ENCODE data around the gene RGP1.

The RGP1 gene

DNA sequence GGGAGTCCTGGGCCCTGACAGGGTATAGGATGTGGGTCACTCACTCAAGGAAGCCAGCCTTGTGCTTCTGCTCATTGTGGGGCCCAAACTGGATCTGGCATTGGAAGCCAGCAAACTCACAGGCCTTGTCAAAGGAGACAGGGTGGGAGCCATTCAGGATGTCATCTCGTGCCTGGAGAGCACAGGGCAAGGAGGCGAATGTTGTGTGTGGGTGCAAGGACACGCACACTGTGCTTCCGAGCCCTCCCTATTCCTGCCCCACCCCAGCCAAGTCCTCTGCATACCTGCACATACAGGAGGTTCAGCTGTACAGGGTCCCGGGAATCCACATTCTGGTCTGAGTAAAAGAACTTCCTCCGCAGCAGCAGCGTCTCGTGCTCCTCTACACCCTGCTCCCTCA, 25.2 kb upstream of the RGP1 start:
- no peak overlapping the region for H3K9ac ChIP-seq (ENCODE audit: low read depth, low read length)
- H3K27ac ChIP-seq (ENCODE audit: low read depth, low read length), result no peak overlapping the region
- H3K4me3 ChIP-seq (ENCODE audit: low read depth, low read length), result no peak overlapping the region
- peaks cover 23% of the 10 kb centered on the region for H3K4me1 ChIP-seq (ENCODE audit: control insufficient read depth, insufficient read depth, low read length)
- H3K36me3 ChIP-seq (ENCODE audit: control insufficient read depth, insufficient read depth, low read length), result peaks cover 66% of the 10 kb centered on the region
- no peaks in the 10 kb centered on the region for H3K9me3 ChIP-seq (ENCODE audit: control insufficient read depth, insufficient read depth, low read length)
- no peaks in the 10 kb centered on the region for H3K27me3 ChIP-seq (ENCODE audit: control insufficient read depth, insufficient read depth, low read length)

GRCh38 chr9:35725362-35725761, 23.7 kb upstream of the RGP1 start:
- Histone ChIP-seq H3K9ac (ENCODE audit: low read depth, low read length) (no peak overlapping the region), H3K4me1 (ENCODE audit: control insufficient read depth, insufficient read depth, low read length) (peaks cover 37% of the 10 kb centered on the region)

DNA sequence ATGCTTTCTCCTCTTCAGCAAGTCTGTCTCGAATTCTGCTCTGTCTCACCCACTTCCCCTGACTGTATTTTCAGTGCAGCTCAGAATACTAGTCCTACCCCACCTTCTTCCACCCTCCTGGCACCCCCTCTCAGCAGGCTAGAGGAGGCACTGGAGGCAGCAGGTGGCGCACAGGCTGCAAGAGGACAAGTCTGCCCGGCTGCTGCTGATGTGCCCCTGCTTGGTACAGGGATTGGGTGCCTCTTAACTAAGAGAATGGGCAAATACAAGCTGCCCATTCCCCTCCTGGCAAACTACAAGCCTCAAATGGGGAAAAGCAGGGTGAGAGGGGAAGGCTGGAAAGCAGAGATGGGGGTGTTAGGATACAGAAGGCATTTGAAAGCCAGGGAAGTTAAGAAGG, 22.2 kb upstream of the RGP1 start:
- peak overlapping the region; percentile 51; the same call in 1 of the 2 replicates for H3K4me3 ChIP-seq (ENCODE audit: low read depth, low read length)
- H3K36me3 ChIP-seq (ENCODE audit: control insufficient read depth, insufficient read depth, low read length), result peaks cover 36% of the 10 kb centered on the region
- H3K9me3 ChIP-seq (ENCODE audit: control insufficient read depth, insufficient read depth, low read length), result no peaks in the 10 kb centered on the region
- peaks cover 48% of the 10 kb centered on the region for H3K4me1 ChIP-seq (ENCODE audit: control insufficient read depth, insufficient read depth, low read length)
- H3K27me3 ChIP-seq (ENCODE audit: control insufficient read depth, insufficient read depth, low read length), result no peaks in the 10 kb centered on the region
- no peak overlapping the region for H3K9ac ChIP-seq (ENCODE audit: low read depth, low read length)
- no peak overlapping the region for H3K27ac ChIP-seq (ENCODE audit: low read depth, low read length)

More at GRCh38 chr9:35725362-35725761, 23.7 kb upstream of the RGP1 start:
- Histone ChIP-seq H3K9me3 (ENCODE audit: control insufficient read depth, insufficient read depth, low read length) (no peaks in the 10 kb centered on the region), H3K27ac (ENCODE audit: low read depth, low read length) (no peak overlapping the region), H3K27me3 (ENCODE audit: control insufficient read depth, insufficient read depth, low read length) (no peaks in the 10 kb centered on the region), H3K4me3 (ENCODE audit: low read depth, low read length) (no peak overlapping the region), H3K36me3 (ENCODE audit: control insufficient read depth, insufficient read depth, low read length) (peaks cover 52% of the 10 kb centered on the region)

DNA sequence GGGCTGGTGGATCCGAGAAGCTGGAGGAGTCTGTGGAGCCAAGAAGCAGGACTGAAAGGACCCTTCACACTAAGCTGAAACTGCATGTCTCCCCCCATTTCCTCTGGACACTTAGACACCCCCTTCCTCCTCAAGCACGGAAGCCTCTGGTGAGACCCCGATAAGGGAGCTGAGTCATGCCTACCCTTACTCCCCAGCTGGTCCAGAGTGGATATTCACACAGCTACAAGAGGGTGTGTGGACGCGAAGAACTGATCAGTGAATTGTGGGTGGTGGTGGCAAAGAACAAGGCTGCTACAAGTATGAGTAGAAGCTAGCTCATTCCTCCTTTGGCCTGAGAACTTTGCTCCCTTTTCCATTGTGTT, 21.4 kb upstream of the RGP1 start:
- H3K27me3 ChIP-seq (ENCODE audit: control insufficient read depth, insufficient read depth, low read length), result no peaks in the 10 kb centered on the region
- peaks cover 29% of the 10 kb centered on the region for H3K36me3 ChIP-seq (ENCODE audit: control insufficient read depth, insufficient read depth, low read length)
- peak overlapping the region; percentile 50 for H3K9ac ChIP-seq (ENCODE audit: low read depth, low read length)
- peak overlapping the region; percentile 93 for H3K27ac ChIP-seq (ENCODE audit: low read depth, low read length)
- H3K4me1 ChIP-seq (ENCODE audit: control insufficient read depth, insufficient read depth, low read length), result peaks cover 48% of the 10 kb centered on the region
- H3K4me3 ChIP-seq (ENCODE audit: low read depth, low read length), result peak overlapping the region; percentile 51
- H3K9me3 ChIP-seq (ENCODE audit: control insufficient read depth, insufficient read depth, low read length), result no peaks in the 10 kb centered on the region

DNA sequence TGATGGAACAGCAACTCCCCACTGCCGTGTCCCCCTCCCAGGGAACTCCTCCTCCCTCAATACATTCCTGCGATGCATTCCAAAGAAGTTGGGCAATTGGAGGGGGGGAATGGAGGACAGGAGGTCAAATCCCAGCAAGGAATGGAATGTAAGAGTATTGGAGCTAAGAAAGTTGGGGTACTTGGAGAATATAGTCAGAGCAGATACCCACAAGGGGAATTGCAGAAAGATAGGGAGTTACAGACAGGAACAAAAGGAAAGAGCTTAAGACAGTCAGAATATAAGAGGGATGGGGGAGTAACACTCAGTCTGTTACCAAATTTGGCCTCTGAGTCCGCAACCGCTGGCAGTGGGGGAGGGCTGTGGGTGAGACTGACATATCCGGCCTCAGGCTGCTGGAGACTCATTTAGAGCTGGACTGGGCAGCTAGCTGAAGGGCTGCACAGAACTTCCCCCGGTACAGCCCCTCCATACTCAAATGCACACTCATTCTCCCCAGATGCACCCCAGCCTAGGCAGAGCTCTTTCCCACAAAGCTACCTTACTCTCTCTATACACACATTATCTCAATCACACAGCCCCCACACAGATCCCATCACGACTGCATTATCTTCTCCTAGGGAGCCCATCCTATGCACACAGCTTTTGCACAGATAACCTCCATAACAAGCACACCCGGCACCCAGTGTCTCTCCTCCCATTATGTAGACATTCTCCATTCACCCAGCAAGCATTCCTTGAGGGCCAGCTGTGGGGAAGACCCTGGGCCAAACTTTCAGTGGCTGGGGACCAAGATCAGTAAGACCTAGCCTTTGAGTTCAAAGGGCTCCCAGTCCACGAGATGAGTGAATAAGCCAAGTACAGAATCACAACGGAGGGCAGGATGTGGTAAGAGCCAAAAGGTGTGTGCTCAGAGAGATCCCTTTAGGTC, 20.8 kb upstream of the RGP1 start:
- Histone ChIP-seq H3K27ac (ENCODE audit: low read depth, low read length) (peak overlapping the region; percentile 93), H3K9ac (ENCODE audit: low read depth, low read length) (peak overlapping the region; percentile 50), H3K36me3 (ENCODE audit: control insufficient read depth, insufficient read depth, low read length) (peaks cover 24% of the 10 kb centered on the region), H3K27me3 (ENCODE audit: control insufficient read depth, insufficient read depth, low read length) (no peaks in the 10 kb centered on the region), H3K9me3 (ENCODE audit: control insufficient read depth, insufficient read depth, low read length) (no peaks in the 10 kb centered on the region), H3K4me3 (ENCODE audit: low read depth, low read length) (peak overlapping the region; percentile 51), H3K4me1 (ENCODE audit: control insufficient read depth, insufficient read depth, low read length) (peaks cover 48% of the 10 kb centered on the region)

DNA sequence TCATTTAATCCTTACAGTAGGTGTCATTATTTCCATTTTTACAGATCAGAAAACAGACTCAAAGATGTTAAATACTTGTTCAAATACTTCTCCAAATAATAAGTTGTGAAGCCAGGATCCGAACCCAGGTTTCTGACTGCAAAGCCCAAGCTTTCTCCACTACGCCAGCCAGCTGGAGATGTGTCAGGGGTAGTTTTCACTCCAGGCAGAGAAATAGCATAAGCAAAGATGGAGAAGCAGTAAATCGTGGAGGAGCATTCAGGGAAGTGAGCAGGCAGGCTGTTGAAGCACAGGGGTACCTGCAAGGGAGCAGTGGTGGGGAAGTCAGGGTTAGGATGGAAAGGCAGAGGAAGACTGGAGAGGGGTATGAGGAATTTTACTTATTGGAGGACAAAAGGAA, 20.0 kb upstream of the RGP1 start:
- H3K27me3 ChIP-seq (ENCODE audit: control insufficient read depth, insufficient read depth, low read length), result no peaks in the 10 kb centered on the region
- peaks cover 16% of the 10 kb centered on the region for H3K36me3 ChIP-seq (ENCODE audit: control insufficient read depth, insufficient read depth, low read length)
- peak overlapping the region; percentile 48 for H3K27ac ChIP-seq (ENCODE audit: low read depth, low read length)
- H3K4me1 ChIP-seq (ENCODE audit: control insufficient read depth, insufficient read depth, low read length), result peaks cover 53% of the 10 kb centered on the region
- no peaks in the 10 kb centered on the region for H3K9me3 ChIP-seq (ENCODE audit: control insufficient read depth, insufficient read depth, low read length)
- no peak overlapping the region for H3K9ac ChIP-seq (ENCODE audit: low read depth, low read length)
- H3K4me3 ChIP-seq (ENCODE audit: low read depth, low read length), result peak overlapping the region; percentile 22; the same call in 1 of the 2 replicates

DNA sequence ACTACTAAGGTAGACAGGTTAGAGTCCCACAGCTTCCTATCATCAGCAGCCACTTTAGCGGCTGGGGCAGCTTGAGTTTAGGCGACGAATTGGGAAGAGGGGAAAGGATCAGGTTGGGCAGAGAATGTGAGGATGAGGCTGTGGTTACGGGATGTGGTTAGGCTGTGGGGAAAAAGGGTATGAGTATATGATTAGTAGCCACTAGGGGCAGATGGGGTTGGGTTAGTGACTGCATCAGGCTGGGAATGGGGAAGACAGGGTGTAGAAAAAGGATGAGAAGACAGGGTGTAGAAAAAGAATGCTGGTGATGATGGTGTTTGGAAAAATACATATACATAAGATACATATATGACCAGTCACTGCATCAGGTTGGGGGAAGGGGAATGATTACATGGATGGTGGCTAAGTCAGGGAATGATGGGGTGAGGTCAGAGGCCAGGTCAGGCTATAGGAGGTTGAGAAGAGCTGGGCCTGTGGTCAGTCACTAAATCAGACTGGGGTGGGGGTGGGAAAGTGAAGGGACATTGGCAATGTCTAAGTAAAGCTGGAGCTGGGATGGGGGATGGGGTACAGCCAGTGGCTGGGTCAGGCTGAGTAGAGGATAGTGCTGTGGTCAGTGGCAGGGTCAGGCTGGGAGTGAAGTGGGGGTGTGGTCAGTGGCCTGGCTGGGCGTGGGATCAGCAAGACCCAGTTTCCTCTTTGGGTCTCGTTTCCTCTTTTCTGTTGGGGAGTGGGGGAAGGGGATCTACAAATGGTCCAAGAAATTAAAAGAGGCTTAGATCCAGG, 19.2 kb upstream of the RGP1 start:
- Histone ChIP-seq H3K27ac (ENCODE audit: low read depth, low read length) (peak overlapping the region; percentile 48), H3K4me3 (ENCODE audit: low read depth, low read length) (peak overlapping the region; percentile 89), H3K36me3 (ENCODE audit: control insufficient read depth, insufficient read depth, low read length) (peaks cover 16% of the 10 kb centered on the region)

GRCh38 chr9:35730486-35730854, 18.6 kb upstream of the RGP1 start:
- Histone ChIP-seq H3K4me3 (ENCODE audit: low read depth, low read length) (peak overlapping the region; percentile 89), H3K9ac (ENCODE audit: low read depth, low read length) (no peak overlapping the region), H3K36me3 (ENCODE audit: control insufficient read depth, insufficient read depth, low read length) (peaks cover 16% of the 10 kb centered on the region), H3K9me3 (ENCODE audit: control insufficient read depth, insufficient read depth, low read length) (no peaks in the 10 kb centered on the region), H3K27me3 (ENCODE audit: control insufficient read depth, insufficient read depth, low read length) (no peaks in the 10 kb centered on the region), H3K27ac (ENCODE audit: low read depth, low read length) (no peak overlapping the region), H3K4me1 (ENCODE audit: control insufficient read depth, insufficient read depth, low read length) (peaks cover 53% of the 10 kb centered on the region)

More for the DNA sequence above, 19.2 kb upstream of the RGP1 start:
- Histone ChIP-seq H3K27me3 (ENCODE audit: control insufficient read depth, insufficient read depth, low read length) (no peaks in the 10 kb centered on the region), H3K4me1 (ENCODE audit: control insufficient read depth, insufficient read depth, low read length) (peaks cover 53% of the 10 kb centered on the region), H3K9ac (ENCODE audit: low read depth, low read length) (no peak overlapping the region), H3K9me3 (ENCODE audit: control insufficient read depth, insufficient read depth, low read length) (no peaks in the 10 kb centered on the region)

DNA sequence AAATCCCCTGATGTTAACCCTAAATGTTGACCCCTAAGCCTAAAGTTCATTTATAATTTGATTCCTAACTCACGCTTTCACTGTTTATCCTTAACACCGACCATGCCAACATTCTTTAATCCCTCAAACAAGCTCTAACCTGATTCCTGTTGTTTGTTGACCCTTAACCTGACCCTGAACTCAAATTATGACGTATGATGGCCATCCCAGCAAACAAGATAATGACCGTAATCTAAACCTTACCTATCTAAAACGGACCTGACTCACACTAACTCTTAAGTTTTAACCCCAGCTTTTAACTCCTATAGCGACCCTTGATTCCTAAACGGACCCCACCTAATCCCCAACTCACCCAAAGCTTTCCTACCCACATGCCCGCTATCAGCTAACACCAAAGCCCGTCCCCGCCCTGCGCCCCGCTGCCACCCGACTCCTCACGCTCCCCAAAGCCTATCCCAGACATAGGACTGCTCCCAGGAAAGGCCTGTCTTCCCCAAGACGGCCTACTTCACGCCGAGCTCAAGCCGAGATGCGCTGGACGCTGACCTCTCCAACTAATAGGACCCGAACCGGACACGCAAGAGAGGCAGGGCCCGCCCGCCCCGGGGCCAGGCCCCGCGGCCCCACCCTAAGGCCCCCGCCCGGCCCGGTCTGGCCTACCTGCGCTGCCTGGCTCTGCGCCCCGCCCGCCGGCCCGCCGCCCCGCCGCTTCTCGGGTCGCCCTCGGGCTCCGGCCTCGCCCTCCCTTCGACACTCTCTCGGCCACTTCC, 17.5 kb upstream of the RGP1 start:
- peak overlapping the region; percentile 89 for H3K4me3 ChIP-seq (ENCODE audit: low read depth, low read length)
- H3K27ac ChIP-seq (ENCODE audit: low read depth, low read length), result peak overlapping the region; percentile 93
- no peaks in the 10 kb centered on the region for H3K9me3 ChIP-seq (ENCODE audit: control insufficient read depth, insufficient read depth, low read length)
- H3K4me1 ChIP-seq (ENCODE audit: control insufficient read depth, insufficient read depth, low read length), result peaks cover 52% of the 10 kb centered on the region
- H3K9ac ChIP-seq (ENCODE audit: low read depth, low read length), result peak overlapping the region; percentile 70
- H3K27me3 ChIP-seq (ENCODE audit: control insufficient read depth, insufficient read depth, low read length), result no peaks in the 10 kb centered on the region
- peaks cover 26% of the 10 kb centered on the region for H3K36me3 ChIP-seq (ENCODE audit: control insufficient read depth, insufficient read depth, low read length)

DNA sequence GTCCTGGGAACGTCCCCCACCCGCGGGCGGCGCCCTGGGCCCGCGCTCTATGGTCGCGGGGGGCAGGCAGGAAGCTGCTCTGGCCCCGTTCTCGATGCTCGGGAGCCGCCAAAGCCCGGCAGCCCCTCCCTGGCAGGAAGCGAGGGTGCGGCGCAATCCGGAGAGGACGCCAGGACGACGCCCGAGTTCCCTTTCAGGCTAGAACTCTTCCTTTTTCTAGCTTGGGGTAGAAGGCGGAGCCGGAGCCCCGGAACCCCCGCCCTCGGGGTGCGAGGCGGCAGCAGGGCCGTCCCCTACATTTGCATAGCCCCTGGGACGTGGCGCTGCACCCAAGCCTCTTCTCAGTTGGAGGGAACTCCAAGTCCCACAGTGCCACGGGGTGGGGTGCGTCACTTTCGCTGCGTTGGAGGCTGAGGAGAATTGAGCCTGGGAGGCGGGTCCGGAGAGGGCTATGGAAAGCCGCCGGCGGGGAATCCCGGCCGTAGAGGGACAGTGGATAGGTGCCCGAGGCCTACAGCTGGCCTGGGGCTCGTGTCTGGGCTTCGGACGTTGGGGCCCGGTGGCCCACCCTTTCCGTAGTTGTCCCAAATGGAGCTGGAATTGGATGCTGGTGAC, 16.8 kb upstream of the RGP1 start, which contains the start of the genes CREB3 and TLN1:
Gene CREB3, plus strand, starts transcription at position 482 of the 615 bp plus-strand sequence. Its CDS starts 107 bp downstream, at position 589.
Gene TLN1, minus strand, starts transcription at position 11 of the 615 bp plus-strand sequence. CDS start 6,501 bp downstream, outside the sequence.
- H3K36me3 ChIP-seq (ENCODE audit: control insufficient read depth, insufficient read depth, low read length), result peaks cover 32% of the 10 kb centered on the region
- peaks cover 45% of the 10 kb centered on the region for H3K4me1 ChIP-seq (ENCODE audit: control insufficient read depth, insufficient read depth, low read length)
- peak within 1 kb of the TSS; percentile 70 for H3K9ac ChIP-seq (ENCODE audit: low read depth, low read length)
- H3K27ac ChIP-seq (ENCODE audit: low read depth, low read length), result peak within 1 kb of the TSS; percentile 93
- H3K9me3 ChIP-seq (ENCODE audit: control insufficient read depth, insufficient read depth, low read length), result no peaks in the 10 kb centered on the region
- no peaks in the 10 kb centered on the region for H3K27me3 ChIP-seq (ENCODE audit: control insufficient read depth, insufficient read depth, low read length)
- H3K4me3 ChIP-seq (ENCODE audit: low read depth, low read length), result peak within 1 kb of the TSS; percentile 89

All from HUES48 (cell line).